OCI-LY7 (cell line): Measurements from ENCODE around the gene NOM1. TPM values are rescaled to one million over a fixed set of nuclear protein-coding genes. Genes with fewer than 3 reads are reported as not detected.

Experiments
- BruUV-seq: library from RNA; stranded (reverse); fragments of 400-500 nt; replicated peaks from 2 replicates; lab custom pipeline; 2021; lab: Mats Ljungman, UMichigan
- CTCF ChIA-PET: fragments of 300-600 bp; sonication (Branson Sonifier 250); formaldehyde crosslinking; loops from one replicate; lab custom pipeline; 2022; ENCODE audit warnings: antibody characterized with exemption; ENCODE audit not compliant: unreplicated experiment; lab: Charles Lee
- POLR2A ChIA-PET: fragments of 300-600 bp; sonication (Branson Sonifier 250); formaldehyde crosslinking; loops from one replicate; lab custom pipeline; 2022; ENCODE audit warnings: antibody characterized with exemption; lab: Charles Lee
- DNase-seq: peaks from one replicate; pipeline ENCODE4 v3.0.0-alpha.2; 2015; ENCODE audit warnings: low spot score
- H2AFZ ChIP-seq: fragments of 200-600 bp; sonication (generic), shearing (Covaris generic); 2 replicates; pipeline ENCODE4 v1.6.1; 2014; ENCODE audit warnings: mild to moderate bottlenecking, antibody characterized with exemption, low read length, moderate library complexity
- H3K27ac ChIP-seq: fragments of 200-600 bp; sonication (generic); 2 replicates; pipeline ENCODE4 v1.5.1; 2014; ENCODE audit warnings: mixed run types, low read depth, mild to moderate bottlenecking, moderate library complexity, low read length, inconsistent platforms; ENCODE audit not compliant: poor library complexity, severe bottlenecking
- H3K36me3 ChIP-seq: fragments of 200-600 bp; sonication (generic); 2 replicates; pipeline ENCODE4 v1.6.1; 2014; ENCODE audit warnings: mild to moderate bottlenecking, antibody characterized with exemption, low read length, moderate library complexity, mixed read lengths; ENCODE audit not compliant: insufficient read depth
- H3K4me1 ChIP-seq: fragments of 200-600 bp; sonication (generic); 2 replicates; pipeline ENCODE4 v1.5.1; 2014; ENCODE audit warnings: mild to moderate bottlenecking, low read length; ENCODE audit not compliant: insufficient read depth, poor library complexity, severe bottlenecking
- H3K4me2 ChIP-seq: fragments of 200-600 bp; sonication (generic); 2 replicates; pipeline ENCODE4 v1.6.1; 2014; ENCODE audit warnings: mild to moderate bottlenecking, low read length
- H3K4me3 ChIP-seq: fragments of 200-600 bp; sonication (generic); 2 replicates; pipeline ENCODE4 v1.5.1; 2014; ENCODE audit warnings: mild to moderate bottlenecking, low read depth, low read length; ENCODE audit not compliant: poor library complexity, severe bottlenecking
- H3K79me2 ChIP-seq: fragments of 200-600 bp; sonication (generic); 2 replicates; pipeline ENCODE4 v1.6.1; 2016; ENCODE audit warnings: low read depth, mild to moderate bottlenecking, low read length, moderate library complexity, mixed read lengths; ENCODE audit not compliant: insufficient read depth
- H3K9me2 ChIP-seq: fragments of 200-600 bp; sonication (generic); 2 replicates; pipeline ENCODE4 v1.6.1; 2016; ENCODE audit warnings: mild to moderate bottlenecking, low read length, mixed read lengths; ENCODE audit not compliant: insufficient read depth
- H3K9me3 ChIP-seq: fragments of 200-600 bp; sonication (generic); 2 replicates; pipeline ENCODE4 v1.6.1; 2014; ENCODE audit warnings: mild to moderate bottlenecking, mixed run types, low read length, mixed read lengths
- H4K20me1 ChIP-seq: fragments of 200-600 bp; sonication (generic); 2 replicates; pipeline ENCODE4 v1.6.1; 2014; ENCODE audit warnings: mild to moderate bottlenecking, antibody characterized with exemption, low read length, moderate library complexity, mixed read lengths; ENCODE audit not compliant: insufficient read depth
- EZH2phosphoT487 ChIP-seq: fragments of 200-600 bp; sonication (generic); IDR thresholded peaks from 2 replicates; pipeline ENCODE4 v1.6.1; 2018; ENCODE audit warnings: low read depth, borderline replicate concordance, mild to moderate bottlenecking, mixed run types, antibody characterized with exemption, low read length, moderate library complexity, mixed read lengths
- intact Hi-C: fragments of 100-400 bp; cut with micrococcal nuclease; formaldehyde crosslinking; loops from one replicate; pipeline ENCODE4 v1.10.0; 2022; ENCODE audit not compliant: unreplicated experiment
- total RNA-seq, 2 experiments: library from RNA; depleted of rRNA in 1 of 2; stranded (reverse); fragments of >200 nt in 1 of 2; shearing (Covaris generic) in 1 of 2; gene quantifications; 2 replicates each; pipeline ENCODE4 v1.2.3, GENCODE V29; 2014 to 2022
- TF ChIP-seq, protein P1 (sequence below): fragments of 200-600 bp; sonication (generic); conservative IDR thresholded peaks from 2 replicates; pipeline ENCODE4 v1.5.1; 2014; ENCODE audit warnings: mild to moderate bottlenecking, antibody characterized with exemption, low read length, moderate library complexity, mixed read lengths

The NOM1 gene
- total RNA-seq, 2 experiments from 2014 or later: 40.2 to 59.9 TPM

DNA sequence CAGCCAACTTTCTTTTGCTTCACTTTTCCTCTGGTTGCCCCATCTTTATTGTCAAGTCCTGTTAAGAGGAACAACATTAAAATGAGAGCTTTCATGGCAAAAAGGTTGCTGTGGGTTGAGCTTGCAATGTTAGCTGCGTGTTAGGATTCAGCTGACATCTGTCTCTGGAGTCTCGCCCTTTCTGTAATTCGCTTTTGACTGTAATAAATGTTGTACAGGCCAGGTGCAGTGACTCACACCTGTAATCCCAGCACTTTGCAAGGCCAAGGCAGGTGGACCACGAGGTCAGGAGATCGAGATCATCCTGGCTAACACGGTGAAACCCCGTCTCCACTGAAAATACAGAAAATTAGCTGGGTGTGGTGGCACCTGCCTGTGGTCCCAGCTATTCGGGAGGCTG lies 36.9 kb downstream of the NOM1 start:
- peaks cover 11% of the 10 kb centered on the region; the same call in 1 of the 2 replicates for H3K36me3 ChIP-seq
- H3K4me1 ChIP-seq: no peaks in the 10 kb centered on the region
- CTCF ChIA-PET: interaction anchor here (0.6 kb wide), 1 partner anchor 220 kb away, joined by 4 read pairs; no protein-coding TSS in a partner anchor
- intact Hi-C loops: no loop called here
- BruUV-seq: no TSS peak
- DNase-seq: no peak
- H2AFZ ChIP-seq: no peak overlapping the region
- H3K9me3 ChIP-seq: no peaks in the 10 kb centered on the region
- H3K79me2 ChIP-seq: no peaks in the 10 kb centered on the region
- H3K4me2 ChIP-seq: no peak overlapping the region
- POLR2A ChIA-PET: interaction anchor here (0.5 kb wide), 1 partner anchor 13 kb away, joined by 3 read pairs; no protein-coding TSS in a partner anchor
- no peak overlapping the region for H3K27ac ChIP-seq
- H3K9me2 ChIP-seq: no peaks in the 10 kb centered on the region
- H3K4me3 ChIP-seq: no peak overlapping the region
- TF ChIP-seq, protein P1, sequence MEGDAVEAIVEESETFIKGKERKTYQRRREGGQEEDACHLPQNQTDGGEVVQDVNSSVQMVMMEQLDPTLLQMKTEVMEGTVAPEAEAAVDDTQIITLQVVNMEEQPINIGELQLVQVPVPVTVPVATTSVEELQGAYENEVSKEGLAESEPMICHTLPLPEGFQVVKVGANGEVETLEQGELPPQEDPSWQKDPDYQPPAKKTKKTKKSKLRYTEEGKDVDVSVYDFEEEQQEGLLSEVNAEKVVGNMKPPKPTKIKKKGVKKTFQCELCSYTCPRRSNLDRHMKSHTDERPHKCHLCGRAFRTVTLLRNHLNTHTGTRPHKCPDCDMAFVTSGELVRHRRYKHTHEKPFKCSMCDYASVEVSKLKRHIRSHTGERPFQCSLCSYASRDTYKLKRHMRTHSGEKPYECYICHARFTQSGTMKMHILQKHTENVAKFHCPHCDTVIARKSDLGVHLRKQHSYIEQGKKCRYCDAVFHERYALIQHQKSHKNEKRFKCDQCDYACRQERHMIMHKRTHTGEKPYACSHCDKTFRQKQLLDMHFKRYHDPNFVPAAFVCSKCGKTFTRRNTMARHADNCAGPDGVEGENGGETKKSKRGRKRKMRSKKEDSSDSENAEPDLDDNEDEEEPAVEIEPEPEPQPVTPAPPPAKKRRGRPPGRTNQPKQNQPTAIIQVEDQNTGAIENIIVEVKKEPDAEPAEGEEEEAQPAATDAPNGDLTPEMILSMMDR: no peak
- TF ChIP-seq EZH2phosphoT487: no peak
- H4K20me1 ChIP-seq: no peaks in the 10 kb centered on the region

DNA sequence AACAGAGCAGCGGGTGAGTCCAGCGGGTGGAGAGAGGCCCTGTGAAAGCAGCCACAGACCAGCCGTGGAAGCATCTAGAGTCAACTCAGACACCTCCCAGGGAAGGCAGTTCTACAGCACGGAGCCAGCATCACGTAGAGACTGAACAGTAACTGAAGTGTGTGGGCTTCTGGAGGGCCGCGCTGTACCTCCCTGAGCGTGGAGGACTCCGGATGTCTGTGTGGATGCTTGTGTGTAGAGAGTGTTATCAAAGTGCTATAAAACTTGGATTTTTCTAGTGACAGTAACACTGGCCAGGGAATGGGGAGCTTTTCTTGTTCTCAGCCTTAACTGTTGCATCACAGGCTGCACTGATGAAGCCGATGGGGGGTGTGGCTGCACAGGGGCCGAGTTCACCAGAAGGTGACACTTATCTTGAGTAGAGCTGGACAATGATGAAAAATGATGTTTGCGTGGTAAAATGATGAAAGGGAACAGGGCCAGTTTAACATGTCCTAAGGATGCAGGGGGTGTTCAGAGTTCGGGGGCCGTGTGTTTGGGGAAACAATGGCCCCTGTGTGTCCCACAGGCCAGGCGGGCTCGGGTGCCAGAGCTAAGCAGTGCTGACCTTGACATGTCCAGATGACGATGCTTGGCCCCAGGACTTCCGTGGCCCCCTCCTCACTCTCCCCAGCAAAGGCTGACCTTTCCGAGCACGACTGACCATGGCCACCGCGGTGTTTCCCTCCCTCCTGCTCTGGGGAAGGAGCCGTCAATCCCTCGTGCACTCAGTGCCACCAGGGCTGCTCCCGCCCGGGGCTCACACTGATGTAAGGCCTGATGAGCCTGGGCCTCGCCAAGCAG lies 39.1 kb downstream of the NOM1 start:
- DNase-seq: no peak
- Histone ChIP-seq H3K9me2 (no peaks in the 10 kb centered on the region), H3K4me1 (no peaks in the 10 kb centered on the region), H3K9me3 (no peaks in the 10 kb centered on the region), H4K20me1 (no peaks in the 10 kb centered on the region), H3K4me3 (no peak overlapping the region), H2AFZ (no peak overlapping the region), H3K27ac (no peak overlapping the region), H3K4me2 (no peak overlapping the region), H3K36me3 (no peaks in the 10 kb centered on the region), H3K79me2 (no peaks in the 10 kb centered on the region)
- CTCF ChIA-PET: no interaction called here
- intact Hi-C loops: no loop called here
- POLR2A ChIA-PET: interaction anchor here (2.0 kb wide), 1 partner anchor 16 kb away, joined by 5 read pairs; no protein-coding TSS in a partner anchor
- TF ChIP-seq, protein P1: no peak
- no peak for TF ChIP-seq EZH2phosphoT487
- BruUV-seq: no TSS peak
